Natural killer cell (primary cell): ENCODE data around the gene CSMD2. TPM values are rescaled to one million over a fixed set of nuclear protein-coding genes. Genes with fewer than 3 reads are reported as not detected.

Source experiments
- ATAC-seq, 3 donors: fragments of 150-1000 bp in 2 of 3; fragments of 200-7000 bp in 1 of 3; cut with Tn5 transposase; 1 replicate in 1 of 3; 2 replicates in 2 of 3; pipeline ENCODE4 v1.10.0; 2021; ENCODE audit warnings: mild to moderate bottlenecking in 2 of 3, moderate library complexity in 2 of 3
- DNase-seq, 2 donors: peaks; one replicate each; pipeline versions ENCODE4 v3.0.0 to v3.0.0-alpha.2; 2013 to 2021; ENCODE audit warnings: mixed read lengths in 1 of 2
- H3K27ac ChIP-seq: one replicate; pipeline ENCODE4 v1.5.1; 2013; ENCODE audit warnings: mild to moderate bottlenecking, low read length
- H3K27me3 ChIP-seq: one replicate; pipeline ENCODE4 v1.6.1; 2013; ENCODE audit warnings: low read length; ENCODE audit not compliant: control insufficient read depth, insufficient read depth
- H3K36me3 ChIP-seq: one replicate; pipeline ENCODE4 v1.6.1; 2013; ENCODE audit warnings: low read length; ENCODE audit not compliant: control insufficient read depth, insufficient read depth
- H3K4me1 ChIP-seq: one replicate; pipeline ENCODE4 v1.6.1; 2013; ENCODE audit warnings: low read length; ENCODE audit not compliant: control insufficient read depth, insufficient read depth
- H3K4me3 ChIP-seq: one replicate; pipeline ENCODE4 v1.5.1; 2013; ENCODE audit warnings: low read length
- H3K9me3 ChIP-seq: one replicate; pipeline ENCODE4 v1.6.1; 2013; ENCODE audit warnings: low read length; ENCODE audit not compliant: control insufficient read depth, insufficient read depth
- H3K27ac Mint-ChIP-seq, 2 donors: one replicate each; pipeline ENCODE4 v1.8.0; 2022; ENCODE audit warnings: mild to moderate bottlenecking in 2 of 2, mixed read lengths in 2 of 2, moderate library complexity in 1 of 2
- H3K27me3 Mint-ChIP-seq, 2 donors: one replicate each; pipeline ENCODE4 v1.8.0; 2022; ENCODE audit warnings: low read depth in 2 of 2, mixed read lengths in 2 of 2
- H3K36me3 Mint-ChIP-seq: one replicate; pipeline ENCODE4 v1.8.0; 2022; ENCODE audit warnings: mixed read lengths
- H3K4me1 Mint-ChIP-seq, 2 donors: one replicate each; pipeline ENCODE4 v1.8.0; 2022; ENCODE audit warnings: mixed read lengths in 2 of 2
- H3K4me3 Mint-ChIP-seq: one replicate; pipeline ENCODE4 v1.8.0; 2022; ENCODE audit warnings: mild to moderate bottlenecking, moderate library complexity, mixed read lengths
- H3K9me3 Mint-ChIP-seq, 2 donors: one replicate each; pipeline ENCODE4 v1.8.0; 2022; ENCODE audit warnings: mixed read lengths in 2 of 2
- CTCF ChIP-seq: fragments of 200-600 bp; IDR thresholded peaks from one replicate; pipeline ENCODE4 v1.8.0; 2022; ENCODE audit warnings: antibody characterized with exemption
- WGBS: methylation state at CpG from one replicate; pipeline ENCODE4 v1.1.7; 2013; ENCODE audit warnings: missing lambda C conversion rate; ENCODE audit not compliant: insufficient coverage; 5-methylcytosine and 5-hydroxymethylcytosine counted together
- intact Hi-C: fragments of 100-400 bp; cut with micrococcal nuclease; formaldehyde crosslinking; loops from one replicate; pipeline ENCODE4 v1.14.2; 2022
- total RNA-seq, 4 donors: library from RNA; stranded (reverse); fragments of 120-200 nt in 1 of 4; gene quantifications; one replicate each; pipeline versions ENCODE4 v1.2.3 to v1.2.4, GENCODE V29; 2013 to 2022

CSMD2 gene
- total RNA-seq, 3 donors from 2014 or later (not counting 1 experiment from before 2014, with no cell fraction given), result not detected

GRCh38 chr1:33970148-33970825, 194.7 kb downstream of the CSMD2 start:
- Mint-ChIP-seq H3K4me3 (no peak overlapping the region), H3K9me3 (no peaks in the 10 kb centered on the region), H3K36me3 (no peaks in the 10 kb centered on the region), H3K27me3 (peaks cover 5 to 11% of the 10 kb centered on the region in 2 donors), H3K27ac (no peak overlapping the region), H3K4me1 (no peaks in the 10 kb centered on the region)
- TF ChIP-seq CTCF, result no peak
- Histone ChIP-seq H3K4me3 (no peak overlapping the region), H3K4me1 (no peaks in the 10 kb centered on the region), H3K27me3 (no peaks in the 10 kb centered on the region), H3K36me3 (no peaks in the 10 kb centered on the region), H3K9me3 (no peaks in the 10 kb centered on the region), H3K27ac (no peak overlapping the region)
- no peak for DNase-seq
- no peak for ATAC-seq
- intact Hi-C loops, result no loop called here
- WGBS, result 90% methylated on average over 5 of the region's 5 CpGs

- Mint-ChIP-seq H3K9me3 (no peaks in the 10 kb centered on the region), H3K4me1 (no peaks in the 10 kb centered on the region), H3K27ac (no peak overlapping the region), H3K36me3 (no peaks in the 10 kb centered on the region), H3K4me3 (no peak overlapping the region), H3K27me3 (peaks cover 5 to 9% of the 10 kb centered on the region in 2 donors)
- Histone ChIP-seq H3K4me3 (no peak overlapping the region), H3K27me3 (no peaks in the 10 kb centered on the region), H3K27ac (no peak overlapping the region), H3K4me1 (no peaks in the 10 kb centered on the region), H3K36me3 (no peaks in the 10 kb centered on the region), H3K9me3 (no peaks in the 10 kb centered on the region)
- intact Hi-C loops, result no loop called here
- no peak for DNase-seq
- no peak for ATAC-seq
- no peak for TF ChIP-seq CTCF
- 73% methylated on average over 12 of the region's 12 CpGs for WGBS
Observed at GRCh38 chr1:33966346-33967141, 198.5 kb downstream of the CSMD2 start.

GRCh38 chr1:33965086-33965485, 199.9 kb downstream of the CSMD2 start:
- Mint-ChIP-seq H3K27me3 (peaks cover 6 to 7% of the 10 kb centered on the region in 2 donors), H3K4me1 (no peaks in the 10 kb centered on the region), H3K36me3 (no peaks in the 10 kb centered on the region), H3K4me3 (no peak overlapping the region), H3K27ac (no peak overlapping the region), H3K9me3 (no peaks in the 10 kb centered on the region)
- H3K27me3 ChIP-seq, result no peaks in the 10 kb centered on the region
- no peak overlapping the region for H3K4me3 ChIP-seq
- H3K9me3 ChIP-seq, result no peaks in the 10 kb centered on the region
- DNase-seq (no peak), ATAC-seq (no peak)
- no peak for TF ChIP-seq CTCF
- H3K4me1 ChIP-seq, result no peaks in the 10 kb centered on the region
- H3K36me3 ChIP-seq, result no peaks in the 10 kb centered on the region
- intact Hi-C loops, result no loop called here
- H3K27ac ChIP-seq, result no peak overlapping the region
- 67% methylated on average over 1 of the region's 3 CpGs for WGBS
